Stimulated activated CD8-positive, alpha-beta memory T cell treated with anti-CD3 and anti-CD28 coated beads, Interleukin-15, amount 100 ng/mL, for 4 hours (primary cell): Measurements from ENCODE around the gene COX19.

Source experiments
- DNase-seq, 2 donors: peaks; one replicate each; pipeline ENCODE4 v3.0.0-alpha.2; 2020; ENCODE audit warnings: low read depth in 2 of 2

The COX19 gene

DNA sequence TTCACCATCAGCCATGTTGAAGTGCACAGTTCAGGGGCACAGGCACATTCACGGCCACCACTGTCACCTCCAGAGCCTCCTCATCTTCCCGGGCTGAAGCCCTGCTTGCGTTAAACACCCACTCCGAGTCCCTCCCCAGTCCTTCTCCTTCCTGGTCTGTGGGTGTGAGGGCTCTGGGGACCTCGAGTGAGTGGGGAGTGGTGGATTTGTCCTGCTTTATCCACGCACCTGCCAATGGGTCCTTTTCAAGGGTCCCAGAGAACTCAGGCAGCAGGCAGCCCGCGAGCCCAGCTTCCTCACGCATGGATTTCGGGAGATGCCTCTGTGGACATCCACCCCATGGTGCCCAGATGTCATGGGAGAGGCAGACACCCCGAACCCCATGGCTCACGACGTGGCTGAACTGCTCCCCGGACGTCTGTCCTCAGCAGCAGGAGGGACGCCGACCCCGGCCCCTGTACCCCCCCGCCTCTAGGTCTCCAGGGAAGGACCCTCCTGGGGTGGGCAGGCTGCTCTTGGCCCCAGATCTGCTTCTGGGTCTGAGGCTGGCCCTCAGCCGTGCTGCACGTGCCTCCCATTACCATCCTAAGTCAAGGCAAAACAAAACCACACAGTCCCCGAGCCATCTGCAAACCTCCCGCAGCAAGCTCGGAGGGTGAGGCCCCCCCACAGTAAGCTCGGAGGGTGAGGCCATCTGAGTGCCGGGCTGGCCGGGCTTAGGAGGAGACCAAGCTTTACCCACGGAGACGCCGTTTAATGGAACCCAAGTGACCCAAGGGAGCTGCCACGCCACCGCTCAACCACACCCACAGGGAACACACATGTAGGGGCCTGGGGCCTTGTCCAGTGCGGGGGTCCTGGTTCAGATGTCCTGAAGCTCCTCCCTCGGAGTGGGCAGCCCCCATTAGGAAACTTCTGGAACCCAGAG is 16.6 kb upstream of the COX19 start:
- DNase-seq, result no peak

DNA sequence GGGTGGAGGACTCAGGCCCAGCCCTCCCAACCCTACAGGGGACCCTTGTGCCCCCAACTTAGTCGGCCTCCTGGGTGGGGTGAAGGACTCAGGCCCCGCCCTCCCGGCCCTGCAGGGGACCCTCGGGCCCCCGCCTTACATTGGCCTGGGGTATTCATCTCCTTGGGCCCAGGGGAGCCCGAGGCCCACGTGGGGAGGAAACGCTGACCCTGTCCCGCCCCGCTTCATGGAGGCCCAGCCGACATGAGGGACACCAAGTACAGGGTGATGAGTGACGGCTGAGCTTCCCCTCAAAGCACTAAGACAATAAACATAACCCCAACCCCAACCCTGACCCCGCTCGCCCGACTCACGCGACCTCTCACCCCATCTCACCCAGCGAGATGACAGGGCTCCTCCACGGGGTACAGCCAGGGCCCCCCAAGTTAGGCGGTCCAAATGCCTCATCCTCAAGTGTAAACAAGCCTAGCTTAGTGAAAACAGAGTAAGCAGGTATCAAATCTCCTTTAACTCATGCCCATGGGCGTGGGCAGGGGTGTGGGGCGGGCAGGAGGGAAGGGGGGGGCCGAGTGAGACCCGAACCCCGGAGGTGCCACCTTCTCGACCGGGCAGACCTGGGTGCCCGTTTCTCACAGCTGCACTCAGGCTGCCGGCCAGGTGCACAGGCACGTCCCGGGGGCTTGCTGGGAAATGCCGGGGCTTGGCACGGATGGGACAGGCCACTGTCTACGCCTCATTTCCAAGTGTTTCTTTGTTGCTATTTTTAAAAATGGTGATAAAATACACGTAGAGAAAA is 15.8 kb upstream of the COX19 start:
- no peak for DNase-seq

DNA sequence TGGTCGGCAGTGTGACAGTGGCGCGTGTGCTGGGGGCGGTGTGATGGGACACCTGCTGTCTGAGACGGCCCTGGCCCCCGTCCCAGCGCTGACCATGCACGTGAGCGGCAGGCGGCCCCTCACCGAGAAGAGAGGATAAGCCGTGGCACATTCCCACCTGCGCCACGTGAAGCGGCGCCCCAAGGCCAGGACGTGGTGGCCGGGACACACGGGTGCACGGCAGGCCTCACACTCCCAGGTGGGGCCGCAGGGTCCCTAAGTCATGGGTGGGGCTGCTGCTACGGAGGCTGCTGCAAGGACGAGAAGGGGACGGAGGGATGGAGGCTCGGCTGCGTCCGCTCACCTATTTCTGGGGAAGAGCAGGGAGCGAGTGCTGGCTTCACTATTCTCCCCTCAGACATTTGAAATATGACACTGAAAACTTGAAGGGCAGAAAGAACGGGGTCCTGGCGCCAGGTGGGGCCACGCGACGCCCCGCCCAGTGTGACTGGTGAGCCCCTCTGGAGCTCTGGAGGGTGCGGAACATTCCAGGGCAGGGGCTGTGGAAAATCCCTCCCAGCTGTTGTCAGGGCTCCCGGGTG is 15.1 kb upstream of the COX19 start:
- no peak for DNase-seq

DNA sequence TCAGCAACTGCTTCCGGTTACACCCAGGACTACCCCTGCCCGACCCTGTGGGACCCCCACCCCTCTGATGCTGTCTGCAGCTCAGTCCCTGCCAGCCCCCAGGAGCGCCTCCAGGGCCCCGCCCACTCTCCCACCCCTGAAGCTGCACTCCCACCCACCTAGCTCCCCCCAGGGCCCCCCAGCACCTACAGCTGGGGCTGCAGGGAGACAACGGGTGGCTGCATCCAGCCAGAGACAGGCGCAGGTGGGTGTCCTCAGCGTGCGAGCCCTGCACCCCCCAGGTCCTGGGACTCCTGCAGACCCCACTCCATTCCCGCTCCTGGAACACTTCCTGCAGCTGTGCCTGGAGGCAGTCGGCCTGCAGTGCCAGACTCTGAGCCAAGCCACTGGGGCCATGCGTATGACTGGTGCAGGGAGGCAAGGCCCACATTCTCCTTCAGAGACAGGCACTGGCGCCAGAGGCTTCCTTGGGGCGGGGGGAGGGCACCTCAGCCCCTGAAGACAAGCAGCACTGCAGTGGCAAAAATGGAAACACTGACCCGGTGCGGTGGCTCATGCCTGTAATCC is 13.7 kb upstream of the COX19 start:
- no peak for DNase-seq

DNA sequence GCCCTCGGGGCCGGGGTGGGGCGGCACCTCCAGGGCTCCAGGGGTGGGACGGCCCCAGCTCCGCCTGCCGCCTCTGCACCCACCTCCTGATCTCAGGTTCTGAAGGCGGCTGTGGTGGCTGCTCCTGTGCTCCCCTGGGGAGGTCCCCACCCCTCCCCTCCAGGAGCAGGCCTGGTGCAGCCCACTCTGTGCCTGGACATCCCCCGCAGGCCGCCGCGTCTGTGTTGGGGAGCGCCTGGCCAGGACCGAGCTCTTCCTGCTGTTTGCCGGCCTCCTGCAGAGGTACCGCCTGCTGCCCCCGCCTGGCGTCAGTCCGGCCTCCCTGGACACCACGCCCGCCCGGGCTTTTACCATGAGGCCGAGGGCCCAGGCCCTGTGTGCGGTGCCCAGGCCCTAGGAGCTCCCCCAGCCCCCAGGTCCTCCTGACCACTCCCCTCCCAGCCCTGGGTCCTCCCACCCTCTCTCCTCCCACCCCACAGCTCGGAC is 13.1 kb upstream of the COX19 start:
- DNase-seq, result no peak

DNA sequence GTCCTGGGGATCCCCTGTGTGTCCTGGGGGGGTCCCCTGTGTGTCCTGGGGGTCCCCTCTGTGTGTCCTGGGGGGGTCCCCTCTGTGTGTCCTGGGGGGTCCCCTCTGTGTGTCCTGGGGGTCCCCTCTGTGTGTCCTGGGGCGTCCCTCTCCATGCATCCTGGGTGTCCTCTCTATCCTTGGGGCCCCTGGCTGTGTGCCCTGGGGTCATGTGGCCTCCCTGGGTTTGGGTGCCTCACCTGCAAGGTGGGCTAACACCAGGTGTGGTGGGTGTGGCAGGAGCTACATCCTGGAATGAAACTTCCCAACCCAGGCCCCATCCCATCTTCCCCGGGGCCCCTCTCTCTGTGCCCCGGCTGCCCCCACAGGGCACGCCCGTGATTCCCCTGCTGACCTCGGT is 12.6 kb upstream of the COX19 start:
- DNase-seq, result no peak

DNA sequence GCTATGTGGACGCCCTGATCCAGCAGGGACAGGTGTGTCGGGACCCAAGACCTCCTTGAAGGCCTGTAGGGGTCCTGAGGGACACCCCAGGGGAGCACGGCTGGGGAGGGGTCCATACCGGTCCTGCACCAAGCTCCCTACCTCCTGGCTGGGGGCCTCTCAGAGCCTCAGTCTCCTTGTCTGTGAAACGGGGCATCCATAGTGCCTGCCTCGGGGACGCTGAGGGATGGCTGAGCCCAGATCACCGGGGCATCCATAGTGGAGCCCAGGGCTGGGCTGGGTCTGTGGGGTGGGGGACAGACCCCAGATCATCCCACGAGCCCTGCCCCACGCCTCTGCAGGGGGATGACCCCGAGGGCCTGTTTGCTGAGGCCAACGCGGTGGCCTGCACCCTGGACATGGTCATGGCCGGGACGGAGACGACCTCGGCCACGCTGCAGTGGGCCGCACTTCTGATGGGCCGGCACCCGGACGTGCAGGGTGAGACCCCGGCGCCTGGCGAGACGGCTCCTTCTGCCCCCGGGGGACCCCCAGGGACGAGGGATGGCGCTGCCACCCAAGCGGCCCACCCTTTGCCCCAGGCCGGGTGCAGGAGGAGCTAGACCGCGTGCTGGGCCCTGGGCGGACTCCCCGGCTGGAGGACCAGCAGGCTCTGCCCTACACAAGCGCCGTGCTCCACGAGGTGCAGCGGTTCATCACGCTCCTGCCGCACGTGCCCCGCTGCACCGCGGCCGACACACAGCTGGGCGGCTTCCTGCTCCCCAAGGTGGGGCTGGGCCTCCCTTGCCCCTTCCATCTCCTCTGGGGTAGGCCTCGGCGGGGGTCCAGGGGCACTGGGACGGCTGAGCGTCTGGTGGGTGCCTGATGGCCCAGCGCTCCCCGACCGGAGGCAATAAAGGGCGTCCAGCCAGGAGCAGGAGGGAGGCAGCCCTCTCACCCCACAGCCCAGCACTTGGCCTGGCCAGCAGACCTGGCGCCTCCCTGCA is 11.7 kb upstream of the COX19 start:
- DNase-seq, result no peak

DNA sequence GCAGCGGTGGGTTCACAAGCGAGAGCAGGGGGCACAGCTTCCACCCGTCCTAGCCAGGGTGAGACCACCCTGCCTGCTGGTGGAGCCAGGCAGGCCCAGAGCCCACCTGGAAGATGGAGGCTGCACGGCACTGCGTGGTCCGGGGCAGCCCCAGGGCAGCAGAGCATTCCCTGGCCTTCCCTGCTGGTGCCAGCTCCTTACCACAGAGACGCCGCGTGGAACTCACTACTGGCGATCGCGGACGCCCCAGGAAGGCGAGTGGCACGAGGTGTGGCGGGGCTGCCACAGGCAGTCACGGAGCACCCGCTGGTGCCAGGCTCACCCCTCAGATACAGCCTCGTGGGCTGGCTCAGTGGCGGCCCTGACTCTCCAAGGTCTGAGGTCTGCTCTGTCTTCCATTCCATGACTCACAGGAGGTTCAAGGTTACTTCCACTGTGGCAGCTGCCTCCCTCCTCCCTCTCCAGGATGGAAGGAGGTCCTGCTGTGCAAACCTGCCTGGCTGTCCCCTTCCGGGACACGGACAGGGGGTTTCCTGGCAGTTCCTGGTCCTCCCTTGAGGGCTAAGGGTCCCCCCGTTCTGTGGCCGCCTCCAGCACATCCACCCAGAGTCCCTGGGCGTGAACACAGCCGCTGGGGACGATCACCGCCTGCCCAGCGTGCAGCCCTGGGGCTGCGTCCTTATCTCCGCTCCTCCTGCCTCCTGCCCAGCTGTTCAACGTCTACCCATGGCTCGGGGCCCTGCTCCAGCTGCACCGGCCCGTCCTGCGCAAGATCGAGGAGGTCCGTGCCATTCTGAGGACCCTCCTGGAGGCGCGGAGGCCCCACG is 10.8 kb upstream of the COX19 start:
- DNase-seq, result no peak

DNA sequence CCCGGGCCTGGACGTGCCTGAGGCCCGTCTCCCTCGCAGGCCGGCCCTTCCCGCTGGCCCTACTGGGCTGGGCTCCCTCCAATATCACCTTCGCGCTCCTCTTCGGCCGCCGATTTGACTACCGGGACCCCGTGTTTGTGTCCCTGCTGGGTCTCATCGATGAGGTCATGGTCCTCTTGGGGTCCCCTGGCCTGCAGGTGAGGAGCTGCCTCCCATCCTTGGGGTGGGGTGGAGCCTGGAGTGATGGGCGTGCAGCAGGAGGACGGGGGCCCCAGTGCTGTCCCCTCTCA is 9.7 kb upstream of the COX19 start:
- no peak for DNase-seq

DNA sequence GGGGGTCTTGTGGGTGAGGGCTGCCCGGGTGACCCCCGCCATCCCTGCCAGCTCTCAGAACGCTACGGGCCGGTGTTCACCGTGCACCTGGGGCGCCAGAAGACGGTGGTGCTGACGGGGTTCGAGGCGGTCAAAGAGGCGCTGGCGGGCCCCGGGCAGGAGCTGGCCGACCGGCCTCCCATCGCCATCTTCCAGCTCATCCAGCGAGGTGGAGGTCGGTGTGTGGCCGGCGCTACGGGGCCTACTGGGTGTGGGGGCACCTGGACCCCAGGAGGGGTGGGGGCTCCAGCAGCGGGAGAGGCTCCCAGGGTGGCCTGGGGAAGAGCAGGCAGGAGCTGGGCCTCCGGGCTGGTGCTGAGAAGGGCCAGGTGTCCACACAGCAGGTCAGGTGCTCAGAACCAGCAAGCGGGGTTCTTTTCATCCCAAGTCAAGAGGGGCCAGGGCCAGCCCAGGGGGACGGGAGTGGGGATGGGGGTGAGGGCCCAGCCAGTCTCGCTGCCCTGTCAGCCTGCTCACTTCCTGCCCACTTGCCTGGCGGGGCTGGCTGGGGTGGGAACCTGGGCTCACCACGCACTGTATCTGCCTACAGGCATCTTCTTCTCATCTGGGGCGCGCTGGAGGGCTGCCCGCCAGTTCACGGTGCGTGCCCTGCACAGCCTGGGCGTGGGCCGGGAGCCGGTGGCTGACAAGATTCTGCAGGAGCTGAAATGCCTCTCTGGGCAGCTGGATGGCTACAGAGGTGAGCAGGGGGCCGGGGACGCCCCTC is 9.2 kb upstream of the COX19 start:
- DNase-seq, result no peak

DNA sequence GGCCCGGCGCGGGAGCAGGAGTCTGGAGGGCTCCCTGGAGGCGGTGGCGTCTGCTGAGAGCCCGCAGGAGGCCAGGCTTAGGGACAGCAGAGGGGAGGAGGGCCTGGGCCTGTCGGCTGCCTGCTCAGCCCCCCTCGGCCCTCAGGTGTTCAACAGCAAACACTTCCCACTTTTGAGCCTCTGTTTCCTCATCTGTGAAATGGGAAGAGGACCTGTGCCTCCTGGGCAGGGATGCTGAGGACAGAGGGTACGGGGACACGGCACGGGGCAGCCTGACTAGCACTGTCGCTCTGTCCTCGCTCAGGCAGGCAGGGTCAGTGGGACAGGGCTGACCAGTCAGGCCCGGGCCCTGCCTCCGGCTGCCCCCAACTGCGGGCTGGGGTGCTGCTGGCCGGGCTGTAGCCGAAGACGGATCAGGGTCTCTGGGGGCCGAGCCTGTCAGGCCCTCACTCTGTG is 8.3 kb upstream of the COX19 start:
- no peak for DNase-seq

DNA sequence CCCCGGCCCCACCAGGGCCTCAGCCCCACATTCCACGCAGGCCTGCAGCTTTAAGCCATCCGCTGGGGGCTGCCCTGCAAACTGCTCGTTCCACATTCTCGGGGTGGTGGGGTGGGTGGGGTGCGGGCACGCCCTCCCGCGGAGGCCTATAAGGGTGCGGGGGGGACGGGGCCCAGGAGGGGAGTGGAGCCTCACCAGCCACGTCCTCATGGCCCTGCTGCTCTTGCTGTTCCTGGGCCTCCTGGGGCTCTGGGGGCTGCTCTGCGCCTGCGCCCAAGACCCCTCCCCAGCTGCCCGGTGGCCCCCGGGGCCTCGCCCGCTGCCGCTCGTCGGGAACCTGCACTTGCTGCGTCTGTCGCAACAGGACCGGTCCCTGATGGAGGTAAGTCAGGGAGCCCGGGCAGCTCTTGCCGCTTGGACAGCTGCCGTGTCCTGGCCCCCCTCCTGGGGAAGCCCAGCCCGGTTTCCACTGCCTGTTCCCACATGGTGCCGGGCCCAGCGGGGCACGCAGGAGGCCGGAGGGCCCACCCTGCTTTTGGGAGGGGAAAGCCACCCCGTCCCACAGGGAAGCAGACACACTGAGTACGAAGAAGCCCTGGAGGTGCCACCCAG is 7.8 kb upstream of the COX19 start, which contains the start of gene CYP2W1:
CYP2W1 (plus strand) TSS at position 178 of the 612 bp plus-strand sequence; CDS start at position 209, 31 bp downstream.
- no peak for DNase-seq

DNA sequence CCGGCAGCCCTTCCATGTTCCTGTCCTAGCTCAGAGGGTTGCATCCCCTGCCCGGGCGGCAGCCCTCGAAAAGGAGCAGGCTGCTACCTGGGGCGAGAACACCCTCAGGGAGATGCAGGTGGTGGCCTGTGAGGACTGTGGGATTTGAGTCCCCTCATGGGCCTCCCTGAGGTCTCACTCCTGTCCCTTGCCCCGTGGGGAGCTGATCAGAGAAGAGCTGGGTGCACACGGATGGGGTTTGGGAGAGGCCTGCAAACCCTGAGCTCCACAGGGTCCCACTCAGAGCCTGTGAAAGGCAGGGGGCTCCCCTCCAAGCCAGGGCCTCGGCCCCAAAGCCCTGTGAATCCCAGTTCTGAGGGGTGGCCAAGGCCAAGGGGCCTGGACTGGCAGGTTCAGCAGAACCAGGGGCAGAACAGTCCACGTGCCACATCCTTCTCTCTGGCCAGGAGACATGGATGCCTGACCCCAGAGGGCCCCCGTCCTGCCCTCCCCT is 7.2 kb upstream of the COX19 start:
- DNase-seq, result no peak

DNA sequence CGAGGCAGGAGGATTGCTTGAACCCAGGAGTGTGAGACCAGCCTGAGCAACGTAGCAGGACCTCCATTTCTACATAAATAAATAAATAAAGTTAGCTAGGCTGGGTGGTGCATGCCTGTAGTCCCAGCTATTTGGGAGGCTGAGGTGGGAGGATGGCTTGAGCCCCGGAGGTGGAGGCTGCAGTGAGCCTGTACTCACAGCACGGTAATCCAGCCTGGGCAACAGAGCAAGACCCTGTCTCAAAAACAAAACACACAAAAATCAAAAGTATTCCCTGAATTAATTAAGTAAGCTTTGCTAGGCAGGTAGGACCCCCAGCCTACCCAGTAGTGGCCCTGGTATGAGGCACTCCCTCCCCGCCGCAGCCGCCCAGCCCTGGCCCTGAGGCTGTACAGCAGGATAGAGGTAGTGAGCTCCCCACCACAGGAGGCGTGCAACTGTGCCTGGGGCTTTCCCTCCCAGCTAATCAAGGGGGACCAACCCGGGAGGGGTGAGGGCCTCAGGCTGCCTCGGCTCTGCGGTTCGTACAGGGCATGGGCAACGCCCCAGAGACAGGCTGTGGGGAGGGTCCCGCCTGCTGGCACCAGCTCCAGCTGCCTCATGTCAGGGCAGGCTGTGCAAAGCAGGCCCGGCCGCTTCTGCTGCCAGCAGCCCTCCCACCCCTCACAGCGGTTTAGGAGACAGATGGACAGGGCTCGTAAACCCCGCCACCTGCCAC is 6.6 kb upstream of the COX19 start:
- DNase-seq, result no peak

DNA sequence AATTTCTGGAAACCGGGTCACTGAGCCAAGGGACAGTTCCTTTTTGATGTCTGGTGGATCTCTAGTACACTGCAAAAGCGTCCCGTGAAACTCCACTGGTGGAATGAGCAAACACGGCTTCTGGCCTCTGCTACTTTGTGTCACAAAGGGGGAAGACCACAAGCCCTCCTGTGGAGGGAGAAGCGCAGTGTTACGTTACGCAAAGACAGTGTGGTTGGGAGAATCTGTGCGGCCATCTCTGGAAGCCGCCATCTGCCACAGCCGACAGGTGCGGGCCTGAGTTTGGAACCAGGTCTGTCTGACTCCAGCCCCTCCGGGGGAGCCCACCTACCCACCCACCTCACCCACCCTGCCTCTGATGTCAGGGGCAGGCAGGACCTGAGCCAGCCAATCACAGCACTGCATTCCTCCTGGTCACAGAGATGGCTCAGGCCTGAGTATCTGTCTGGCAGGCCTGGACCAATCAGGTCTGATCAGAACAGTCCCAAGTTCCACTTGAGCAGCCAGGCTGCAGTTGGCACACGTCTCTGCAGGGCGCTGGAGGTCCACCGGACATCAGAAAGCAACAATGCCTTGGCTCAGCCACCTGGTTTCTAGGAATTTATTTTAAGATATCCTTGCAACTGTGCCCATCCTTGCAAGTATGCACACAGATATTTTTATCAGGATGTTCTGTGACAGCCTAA is 4.7 kb upstream of the COX19 start:
- DNase-seq, result no peak

DNA sequence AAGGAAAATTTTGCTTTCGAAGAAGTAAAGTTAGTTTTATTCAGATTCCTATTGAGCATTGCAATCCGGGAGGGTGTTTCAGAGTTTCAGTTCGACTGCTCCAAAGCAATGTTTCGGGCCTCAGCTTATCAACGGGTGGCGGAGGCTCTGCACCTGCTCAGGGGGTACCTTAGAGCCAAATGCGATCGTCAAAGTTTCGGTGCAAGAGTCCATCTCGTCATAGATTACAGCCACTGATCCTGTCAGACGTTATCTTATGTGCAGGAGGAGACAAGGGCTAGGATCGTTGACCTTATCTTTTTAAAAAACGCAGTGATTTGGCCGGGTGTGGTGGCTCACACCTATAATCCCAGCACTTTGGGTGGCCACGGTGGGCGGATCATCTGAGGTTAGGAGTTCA is 3.8 kb upstream of the COX19 start:
- DNase-seq, result no peak

DNA sequence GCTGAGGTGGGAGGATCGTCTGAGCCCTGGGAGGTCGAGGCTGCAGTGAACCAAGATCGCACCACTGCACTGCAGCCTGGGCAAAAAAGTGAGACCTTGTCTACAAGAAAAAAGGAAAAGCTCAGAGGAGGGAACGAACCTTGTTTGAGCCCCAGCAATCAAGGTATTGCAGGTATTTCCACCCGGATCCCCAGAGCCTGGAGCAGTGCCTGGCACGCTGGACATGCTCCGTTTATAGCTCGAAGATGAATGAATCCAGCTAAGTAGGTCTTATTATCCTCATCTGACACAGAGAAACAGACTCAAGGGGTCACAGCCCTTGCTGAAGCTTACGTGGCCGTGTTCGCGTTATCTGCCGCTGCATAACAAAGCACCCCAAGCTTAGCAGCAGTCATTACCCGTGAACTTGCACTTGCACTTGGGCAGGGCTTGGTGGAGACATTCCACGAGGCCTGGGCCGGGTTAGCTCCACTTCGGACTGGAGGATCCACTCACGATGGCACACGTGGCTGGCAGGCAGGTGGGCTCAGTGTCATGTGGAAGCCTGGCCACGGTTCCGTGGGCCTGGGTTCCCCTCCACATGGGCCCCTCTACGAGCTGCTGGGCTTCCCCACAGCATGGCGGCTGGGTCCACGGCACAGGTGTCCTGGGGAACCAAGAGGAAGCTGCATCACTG is 3.2 kb upstream of the COX19 start:
- DNase-seq, result no peak
